HG03025 (cell line): Measurements from ENCODE around the gene ANKRD13B.

ENCODE experiments used
- ATAC-seq: cut with Tn5 transposase; IDR thresholded peaks from one replicate; pipeline ENCODE4 v1.9.1; 2021; ENCODE audit warnings: mild to moderate bottlenecking, moderate library complexity; ENCODE audit not compliant: unreplicated experiment, low FRiP score

Gene ANKRD13B

GRCh38 chr17:29614349-29615047, 21.6 kb downstream of the ANKRD13B start:
- no peak for ATAC-seq

DNA sequence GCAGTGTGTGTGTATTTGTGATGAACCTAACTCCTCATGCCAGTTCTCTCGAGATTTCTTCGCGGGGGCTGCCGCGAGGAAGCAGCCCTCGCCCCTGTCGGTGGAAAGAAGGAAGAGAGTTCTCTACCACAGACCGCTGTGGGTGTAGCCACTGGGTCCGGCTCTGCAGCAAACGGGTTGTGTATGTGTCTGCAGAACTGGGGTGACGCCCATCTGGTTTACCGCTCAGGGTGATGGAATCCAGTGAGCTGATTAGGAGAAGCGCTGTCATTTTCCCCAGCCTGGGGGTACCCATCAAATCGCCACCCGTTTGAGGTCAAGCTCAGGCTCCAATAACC, 22.1 kb downstream of the ANKRD13B start:
- no peak for ATAC-seq

DNA sequence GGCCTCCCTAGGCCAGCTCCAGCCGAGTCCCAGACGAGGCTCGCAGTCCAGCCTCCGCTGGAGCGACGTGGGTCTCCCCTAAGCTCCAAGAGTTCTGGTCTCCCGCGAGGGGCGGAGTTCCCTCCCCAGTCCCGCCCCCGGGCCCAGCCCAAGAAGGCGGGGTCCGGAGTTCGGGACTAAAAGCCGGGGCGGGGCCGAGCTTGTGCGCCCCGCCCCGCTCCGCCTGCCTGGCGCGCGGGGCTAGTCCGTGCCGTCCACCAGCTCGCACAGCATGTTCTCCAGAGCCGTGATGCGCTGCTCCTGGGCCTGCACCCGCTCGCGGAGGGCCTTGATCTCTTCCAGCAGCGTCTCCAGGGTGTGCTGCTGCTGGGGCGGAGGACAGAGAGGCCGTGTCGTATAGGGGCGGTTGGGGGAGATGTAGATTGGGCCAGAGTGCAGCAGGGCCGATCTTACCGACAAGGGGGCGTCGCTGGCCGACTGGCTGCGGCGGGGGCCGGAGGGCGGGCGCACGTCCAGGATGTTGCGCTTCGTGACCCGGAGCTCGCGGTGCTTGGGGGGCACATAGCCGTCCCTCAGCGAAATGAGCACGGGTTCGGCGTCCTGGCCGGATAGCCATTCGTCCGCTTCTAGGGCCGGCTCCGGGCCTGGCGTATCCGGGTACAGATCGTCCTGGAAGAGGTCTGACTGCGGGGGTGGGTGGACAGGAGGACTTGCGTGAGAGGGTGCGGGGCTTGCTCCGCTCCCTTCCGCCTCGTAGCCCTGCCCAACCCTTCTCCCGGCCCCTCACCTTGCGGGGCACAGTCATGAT, 22.8 kb downstream of the ANKRD13B start:
- ATAC-seq: no peak

DNA sequence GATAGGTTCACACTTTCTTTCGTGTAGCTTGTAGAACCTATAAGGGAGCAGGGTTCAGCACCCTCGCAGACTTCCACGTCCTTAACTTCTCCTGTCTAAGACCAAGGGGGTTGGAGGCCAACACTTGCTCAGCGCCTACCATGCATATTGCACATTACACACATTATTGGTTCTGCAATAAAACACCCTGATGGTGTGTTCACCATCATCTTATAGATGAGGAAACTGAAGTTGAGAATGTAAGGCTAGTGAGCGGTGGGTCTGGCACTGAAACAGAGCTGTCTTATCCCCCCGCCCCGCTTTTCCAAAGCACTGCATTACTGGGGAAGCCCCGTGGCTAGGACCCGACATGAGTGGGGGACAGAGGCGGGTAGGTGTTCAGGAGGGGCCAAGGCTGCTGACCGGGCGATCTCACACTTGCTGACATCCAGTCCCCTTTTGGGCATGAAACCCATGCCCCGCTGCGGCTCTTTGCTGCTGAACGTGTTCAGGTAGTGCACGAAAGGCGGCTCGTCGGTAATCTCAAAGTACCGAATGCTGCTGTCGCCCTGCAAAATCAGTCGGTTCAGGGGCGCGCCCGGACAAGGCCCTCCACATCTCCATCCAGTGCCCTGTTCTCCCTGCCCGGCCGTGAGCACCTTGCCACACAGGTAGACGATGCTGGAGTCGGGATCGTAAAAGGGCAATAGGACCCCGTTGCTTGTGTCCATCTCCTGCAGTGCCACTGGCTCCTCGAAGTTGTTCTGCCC, 23.5 kb downstream of the ANKRD13B start:
- ATAC-seq: no peak

DNA sequence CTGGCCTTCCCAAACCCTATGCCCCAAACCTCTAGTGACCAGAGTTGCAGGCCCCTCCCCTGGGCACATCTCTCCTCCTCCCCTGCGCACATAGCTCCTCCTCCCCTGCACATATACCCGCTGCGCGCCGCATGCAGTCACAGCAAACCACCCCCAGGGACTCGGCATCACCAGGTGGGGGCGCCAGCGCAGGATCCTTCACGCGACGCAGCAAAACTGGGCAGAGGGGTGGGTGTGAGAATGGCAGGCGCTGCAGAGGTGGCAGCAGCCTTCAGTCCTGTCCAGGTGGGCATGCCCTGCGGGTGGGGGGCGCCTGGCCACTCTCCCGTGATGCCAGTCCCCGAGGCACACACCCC, 24.2 kb downstream of the ANKRD13B start:
- ATAC-seq: no peak

- no peak for ATAC-seq
These were observed 24.7 kb downstream of the ANKRD13B start for GRCh38 chr17:29617481-29618271.

DNA sequence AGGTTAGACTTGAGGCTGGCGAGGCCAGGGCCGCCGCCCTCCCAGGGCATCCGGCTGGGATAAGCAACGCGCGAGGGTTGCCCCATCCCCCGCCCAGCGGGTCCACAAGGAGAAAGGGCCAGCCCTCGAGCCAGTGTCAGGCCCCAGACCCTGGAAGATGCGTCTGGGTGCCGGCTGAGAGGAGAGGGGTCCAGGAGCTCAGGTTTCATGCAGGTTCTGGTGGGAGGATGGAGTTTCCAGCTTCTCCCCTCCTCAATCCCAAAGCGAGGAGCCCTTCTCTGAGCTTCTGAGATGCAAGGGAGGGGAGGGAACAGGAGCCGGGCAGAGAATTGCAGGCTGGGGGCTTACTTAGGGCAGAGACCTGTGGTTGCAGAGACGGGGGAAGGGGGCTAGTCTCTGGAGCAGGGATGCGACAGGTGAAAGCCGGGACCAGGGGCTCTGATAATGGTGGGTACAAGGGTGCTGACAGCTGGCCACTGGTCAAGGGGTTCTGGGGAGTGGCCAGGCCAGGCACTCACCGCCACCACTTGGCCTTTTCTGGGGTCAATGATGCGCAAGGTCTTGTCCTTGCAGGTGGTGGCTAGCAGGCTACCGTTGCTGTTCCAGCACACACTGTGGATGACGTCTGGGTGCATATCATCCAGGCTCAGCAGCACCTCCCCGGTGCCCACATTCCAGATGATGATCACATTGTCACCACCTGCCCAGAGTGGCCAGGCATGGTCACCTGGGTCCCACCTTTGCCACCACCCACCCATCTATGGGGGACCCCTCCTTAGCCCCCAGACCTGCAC, 25.5 kb downstream of the ANKRD13B start:
- no peak for ATAC-seq

GRCh38 chr17:29619251-29619650, 26.3 kb downstream of the ANKRD13B start:
- ATAC-seq: no peak

- ATAC-seq: no peak
These were observed 27.3 kb downstream of the ANKRD13B start for GRCh38 chr17:29620271-29620670.

GRCh38 chr17:29620779-29621500, 28.0 kb downstream of the ANKRD13B start:
- no peak for ATAC-seq

DNA sequence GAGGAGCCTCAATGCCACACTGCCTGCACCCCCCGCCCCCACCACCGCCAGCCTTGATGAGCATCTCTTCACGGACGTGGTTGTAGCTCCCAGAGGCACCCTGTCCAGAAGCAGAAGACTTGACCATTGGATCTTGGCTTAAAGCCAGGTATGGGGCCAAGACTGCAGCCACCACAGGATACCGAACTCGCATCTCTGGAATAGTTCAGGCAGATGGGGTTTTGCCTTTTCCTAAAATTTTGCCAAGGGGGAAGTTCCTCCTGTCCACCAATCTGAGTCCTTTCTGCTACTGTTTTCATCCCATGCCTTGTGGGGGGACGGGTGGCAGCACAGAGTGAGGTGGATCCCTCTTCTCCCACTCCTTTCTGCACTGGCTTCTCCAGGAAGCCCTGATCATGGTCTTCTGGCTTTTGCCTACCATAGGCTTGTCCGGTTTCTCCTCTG, 28.8 kb downstream of the ANKRD13B start:
- no peak for ATAC-seq

DNA sequence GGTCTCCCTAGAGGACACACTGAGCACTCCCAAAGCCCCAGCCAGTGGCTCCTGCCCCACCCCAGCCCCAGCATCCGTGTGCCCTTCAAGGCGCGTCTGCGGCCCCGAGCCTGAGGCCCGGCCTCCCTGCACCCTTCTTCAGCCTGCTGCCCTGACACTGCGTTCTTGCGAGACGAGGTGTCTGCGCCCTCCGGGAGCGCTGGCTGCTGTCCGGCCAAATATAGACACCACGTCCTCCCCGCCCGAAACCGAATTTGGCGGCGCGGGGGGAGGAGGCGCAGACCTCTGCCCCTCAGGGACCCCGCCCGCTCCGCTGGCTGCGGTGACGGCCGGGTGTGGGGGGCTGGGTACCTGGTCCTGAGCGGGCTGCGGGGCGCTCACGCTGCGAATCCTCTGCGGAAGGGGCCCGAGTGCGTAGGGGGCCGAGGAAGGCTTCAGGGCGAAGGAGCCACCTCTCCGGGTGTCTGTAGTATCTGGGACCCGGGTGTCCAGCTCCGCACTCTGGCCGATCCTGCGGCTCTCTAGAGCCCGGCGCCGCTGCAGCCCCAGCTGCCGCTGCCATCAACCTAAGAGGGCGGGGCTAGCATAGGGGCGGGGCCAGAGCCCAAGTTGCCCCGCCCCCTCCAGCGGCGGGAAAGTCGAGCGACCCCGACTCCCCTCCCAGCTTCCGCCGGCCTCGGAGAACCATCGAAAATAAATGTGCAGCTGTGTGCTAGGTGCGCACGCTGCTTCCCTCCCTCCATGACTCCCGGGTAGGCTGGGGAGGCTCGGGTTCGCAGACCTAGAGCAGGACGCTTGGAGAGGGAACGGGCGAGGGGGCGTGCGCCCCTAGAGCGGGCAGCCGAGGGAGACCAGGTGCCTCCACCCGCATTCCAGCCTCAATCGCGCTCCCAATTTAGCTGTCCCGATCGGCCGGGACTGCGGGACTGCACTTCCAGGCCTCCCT, 29.7 kb downstream of the ANKRD13B start, which contains the start of gene CORO6:
CORO6 (minus strand) TSS at position 576 of the 946 bp plus-strand sequence. CDS start 1,491 bp downstream, outside the sequence.
- ATAC-seq: no peak

- ATAC-seq: no peak
These were observed 30.3 kb downstream of the ANKRD13B start for GRCh38 chr17:29623283-29623647.

GRCh38 chr17:29624586-29624985, 31.7 kb downstream of the ANKRD13B start:
- no peak for ATAC-seq

DNA sequence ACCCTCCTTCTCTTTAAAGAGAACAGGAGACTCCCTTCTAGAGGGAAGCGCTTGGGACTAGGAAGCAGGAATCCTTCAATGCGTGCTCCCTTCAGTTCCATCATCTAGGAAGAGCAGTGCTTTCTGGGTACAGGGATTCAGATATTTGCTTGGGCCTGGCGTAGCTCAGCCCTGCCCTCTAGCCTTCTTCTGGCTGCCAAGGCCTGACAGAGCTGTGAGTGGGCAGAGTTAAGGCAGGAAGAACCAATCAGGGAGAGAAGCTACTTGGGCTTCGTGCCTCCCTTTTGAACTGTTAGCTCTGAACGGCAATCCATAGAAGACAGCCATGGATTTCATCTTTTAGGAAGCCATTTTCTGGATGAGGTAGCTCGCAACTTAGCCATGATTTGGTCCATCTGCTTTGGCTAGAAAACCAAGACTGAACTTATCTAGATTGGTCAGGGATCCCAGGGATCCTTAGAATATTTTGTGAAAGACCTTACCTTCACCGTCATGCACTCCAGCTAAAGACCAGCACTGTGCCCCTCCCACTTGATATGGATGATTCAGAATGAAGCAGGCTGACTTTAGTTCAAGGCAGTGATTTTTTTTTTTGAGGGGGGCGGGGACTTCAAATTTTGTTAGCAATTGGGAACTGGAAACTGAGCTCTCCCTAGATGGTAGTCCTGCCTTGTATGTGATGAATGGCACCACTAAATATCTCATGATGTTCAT, 32.3 kb downstream of the ANKRD13B start:
- ATAC-seq: no peak

GRCh38 chr17:29627951-29628350, 35.0 kb downstream of the ANKRD13B start:
- ATAC-seq: no peak

DNA sequence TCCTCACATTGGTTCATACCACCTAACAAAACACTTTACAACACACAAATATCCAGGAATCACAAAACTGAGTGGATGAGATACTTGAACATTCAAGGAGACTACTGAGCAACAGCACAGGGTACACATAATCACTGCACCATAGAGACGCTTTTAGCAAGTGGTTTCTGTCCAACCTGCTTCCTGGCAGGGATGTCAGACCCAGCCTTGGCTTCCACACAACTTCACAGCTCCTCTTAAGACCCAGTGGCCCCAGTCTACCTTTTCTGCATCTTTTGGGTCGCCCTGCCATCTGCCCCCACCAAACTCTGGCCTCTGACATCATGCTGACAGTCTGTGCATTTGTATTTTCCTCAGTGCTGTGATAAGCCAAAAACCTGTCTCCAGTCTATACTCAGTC, 35.7 kb downstream of the ANKRD13B start:
- ATAC-seq: no peak
